Measurements from ENCODE around the gene NFIB. TPM values are rescaled to one million over a fixed set of nuclear protein-coding genes. Genes with fewer than 3 reads are reported as not detected.

The NFIB gene
- polyA plus RNA-seq, 3 donors, result not detected

GRCh38 chr9:14190240-14190639 is 123.7 kb downstream of the NFIB start:
- Mint-ChIP-seq H3K4me1 (no peaks in the 10 kb centered on the region), H3K36me3 (no peaks in the 10 kb centered on the region), H3K9me3 (no peaks in the 10 kb centered on the region), H3K27ac (no peak overlapping the region), H3K4me3 (no peak overlapping the region), H3K27me3 (ENCODE audit: low read depth in 3 of 3) (no peaks in the 10 kb centered on the region)
- H3K4me3 ChIP-seq (replicated peaks in 1 of 3; ENCODE audit: low read depth in 2 of 3, low read length in 3 of 3), result no peak overlapping the region
- no peaks in the 10 kb centered on the region for H3K9me3 ChIP-seq (replicated peaks in 1 of 2; ENCODE audit: control insufficient read depth in 1 of 2, insufficient read depth in 1 of 2, low read length in 2 of 2)
- no CpG with 5 or more reads among the region's 1 CpG for WGBS (ENCODE audit: insufficient coverage)
- H3K4me1 ChIP-seq (ENCODE audit: control insufficient read depth in 1 of 2, insufficient read depth in 2 of 2, low read length in 2 of 2), result no peaks in the 10 kb centered on the region
- no peak overlapping the region for H3K4me2 ChIP-seq (replicated peaks; ENCODE audit: extremely low read depth, low read length, poor library complexity, severe bottlenecking)
- H4K20me1 ChIP-seq (ENCODE audit: insufficient read depth, low read length), result no peaks in the 10 kb centered on the region
- no peak overlapping the region for H3K9ac ChIP-seq (ENCODE audit: insufficient read depth, low read length, poor library complexity, severe bottlenecking)
- intact Hi-C loops (cut with micrococcal nuclease), result no loop called here
- no peaks in the 10 kb centered on the region for H3K36me3 ChIP-seq (replicated peaks in 1 of 2; ENCODE audit: control insufficient read depth in 1 of 2, insufficient read depth in 2 of 2, low read length in 2 of 2)
- TF ChIP-seq CTCF (IDR thresholded peaks at IDR 0.05), result no peak
- DNase-seq, result no peak
- no peaks in the 10 kb centered on the region for H3K79me2 ChIP-seq (ENCODE audit: insufficient read depth, low read length)
- H3K27ac ChIP-seq (ENCODE audit: low read depth in 1 of 2, low read length in 2 of 2), result no peak overlapping the region
- no peaks in the 10 kb centered on the region for H3K27me3 ChIP-seq (ENCODE audit: control insufficient read depth in 2 of 2, insufficient read depth in 2 of 2, low read length in 2 of 2)
- no peak overlapping the region for H2AFZ ChIP-seq (ENCODE audit: insufficient read depth, low read depth, low read length, poor library complexity, severe bottlenecking)

GRCh38 chr9:14189578-14189977 is 124.4 kb downstream of the NFIB start:
- WGBS (ENCODE audit: insufficient coverage), result no CpG with 5 or more reads among the region's 1 CpG
- H3K79me2 ChIP-seq (ENCODE audit: insufficient read depth, low read length), result no peaks in the 10 kb centered on the region
- H3K4me1 ChIP-seq (ENCODE audit: control insufficient read depth in 1 of 2, insufficient read depth in 2 of 2, low read length in 2 of 2), result no peaks in the 10 kb centered on the region
- Mint-ChIP-seq H3K4me3 (no peak overlapping the region), H3K27ac (no peak overlapping the region), H3K9me3 (no peaks in the 10 kb centered on the region), H3K36me3 (no peaks in the 10 kb centered on the region), H3K4me1 (no peaks in the 10 kb centered on the region), H3K27me3 (ENCODE audit: low read depth in 3 of 3) (no peaks in the 10 kb centered on the region)
- no peaks in the 10 kb centered on the region for H4K20me1 ChIP-seq (ENCODE audit: insufficient read depth, low read length)
- no peak for DNase-seq
- intact Hi-C loops (cut with micrococcal nuclease), result no loop called here
- no peak overlapping the region for H3K4me2 ChIP-seq (replicated peaks; ENCODE audit: extremely low read depth, low read length, poor library complexity, severe bottlenecking)
- H3K27me3 ChIP-seq (ENCODE audit: control insufficient read depth in 2 of 2, insufficient read depth in 2 of 2, low read length in 2 of 2), result no peaks in the 10 kb centered on the region
- H3K36me3 ChIP-seq (replicated peaks in 1 of 2; ENCODE audit: control insufficient read depth in 1 of 2, insufficient read depth in 2 of 2, low read length in 2 of 2), result no peaks in the 10 kb centered on the region
- H3K4me3 ChIP-seq (replicated peaks in 1 of 3; ENCODE audit: low read depth in 2 of 3, low read length in 3 of 3), result no peak overlapping the region
- TF ChIP-seq CTCF (IDR thresholded peaks at IDR 0.05), result no peak
- no peak overlapping the region for H3K9ac ChIP-seq (ENCODE audit: insufficient read depth, low read length, poor library complexity, severe bottlenecking)
- no peak overlapping the region for H2AFZ ChIP-seq (ENCODE audit: insufficient read depth, low read depth, low read length, poor library complexity, severe bottlenecking)
- H3K27ac ChIP-seq (ENCODE audit: low read depth in 1 of 2, low read length in 2 of 2), result no peak overlapping the region
- H3K9me3 ChIP-seq (replicated peaks in 1 of 2; ENCODE audit: control insufficient read depth in 1 of 2, insufficient read depth in 1 of 2, low read length in 2 of 2), result no peaks in the 10 kb centered on the region

Data from CD14-positive monocyte (primary cell).